Heart left ventricle (tissue), 13 donors: ENCODE measurements around the gene FRRS1L.

Source experiments
- CTCF ChIP-seq, 12 donors: fragments of 200-600 bp; sonication (generic) in 4 of 12; IDR thresholded peaks; one replicate each; pipeline versions ENCODE4 v1.5.0 to v1.8.0; 2018 to 2022; ENCODE audit warnings: antibody characterized with exemption in 12 of 12, mild to moderate bottlenecking in 5 of 12
- POLR2A ChIP-seq, 2 donors: fragments of 450-650 bp; IDR thresholded peaks; one replicate each; pipeline ENCODE4 v1.6.1; 2017; ENCODE audit warnings: antibody characterized with exemption in 2 of 2, mild to moderate bottlenecking in 2 of 2, moderate library complexity in 2 of 2
- donor health status: ischemic (EF 13 %, LVEDD 7.1; RV severe dilation, severe dysfunction).
- donor health status: DM: no; HTN: yes; CAD: no.
- donor health status: DM: no; HTN: no; CAD: no.
- donor health status: ischemic (EF 25% LVEDD 6.9; RV normal size, moderate dysfunction).
- donor health status: ischemic (EF 25% LVEDD 5.7; RV mildly dilated, moderate dysfunction).
- donor health status: ischemic (EF 35%, LVEDD 5.7; RV mildly dilated, moderate dysfunction).
- donor health status: nonischemic (EF 11% LVEDD 7.7; RV severe dilation, severe dysfunction).
- donor health status: DM: yes; HTN: yes; CAD: no.
- donor health status: PGD.
- donor health status: ischemic (EF 29% LVEDD 5.4; RV normal size, mild dysfunction).
- donor health status: nonischemic (EF 23%, LVEDD 6.1; RV moderate dilation, normal function).

- no peak for TF ChIP-seq CTCF (IDR thresholded peaks at IDR 0.05)
- no peak for TF ChIP-seq POLR2A (IDR thresholded peaks at IDR 0.05)
Measured at GRCh38 chr9:109172935-109173334, 5.9 kb upstream of the FRRS1L start.
